Brain microvascular endothelial cell (primary cell): ENCODE results near the gene DHRS12.

Source experiments
- DNase-seq: peaks from one replicate; pipeline ENCODE4 v3.0.0-alpha.2; 2020
- H3K27ac ChIP-seq: fragments of 250-450 bp; sonication (Bioruptor Pico); 2 replicates; pipeline ENCODE4 v1.5.1; 2020; ENCODE audit warnings: mild to moderate bottlenecking, moderate library complexity
- H3K27me3 ChIP-seq: fragments of 250-450 bp; sonication (Bioruptor Pico); replicated peaks from 2 replicates; pipeline ENCODE4 v1.5.1; 2020; ENCODE audit warnings: mild to moderate bottlenecking
- H3K36me3 ChIP-seq: fragments of 250-450 bp; sonication (Bioruptor Pico); replicated peaks from 2 replicates; pipeline ENCODE4 v1.5.1; 2020; ENCODE audit warnings: mild to moderate bottlenecking
- H3K4me3 ChIP-seq: 2 replicates; pipeline ENCODE4 v1.5.1; 2011; ENCODE audit warnings: low read depth, mild to moderate bottlenecking, control low read depth, low read length, moderate library complexity
- CTCF ChIP-seq: IDR thresholded peaks from 2 replicates; pipeline ENCODE4 v1.5.1; 2011; ENCODE audit warnings: low read depth, mild to moderate bottlenecking, moderate library complexity, low read length, control low read depth, inconsistent platforms; ENCODE audit errors: missing control alignments
- in situ Hi-C: cut with HindIII; loops from 2 replicates; pipeline ENCODE4 v1.10.0; 2017; ENCODE audit warnings: low sequenced_read_pairs, low pct_ligation_motif_present

Gene DHRS12

GRCh38 chr13:51795419-51795818, 8.5 kb downstream of the DHRS12 start:
- no peak for DNase-seq
- no peak for TF ChIP-seq CTCF
- Histone ChIP-seq H3K27ac (no peak overlapping the region), H3K4me3 (no peak overlapping the region), H3K36me3 (no peaks in the 10 kb centered on the region), H3K27me3 (no peaks in the 10 kb centered on the region)
- in situ Hi-C loops: no loop called here

GRCh38 chr13:51794964-51795363, 9.0 kb downstream of the DHRS12 start:
- Histone ChIP-seq H3K4me3 (no peak overlapping the region), H3K36me3 (no peaks in the 10 kb centered on the region), H3K27ac (no peak overlapping the region), H3K27me3 (no peaks in the 10 kb centered on the region)
- in situ Hi-C loops: no loop called here
- no peak for TF ChIP-seq CTCF
- no peak for DNase-seq

- no peak for TF ChIP-seq CTCF
- H3K36me3 ChIP-seq: no peaks in the 10 kb centered on the region
- in situ Hi-C loops: no loop called here
- no peak overlapping the region for H3K4me3 ChIP-seq
- H3K27me3 ChIP-seq: no peaks in the 10 kb centered on the region
- peak; percentile 85 for DNase-seq
- H3K27ac ChIP-seq: peak overlapping the region; percentile 36
These were observed 10.2 kb downstream of the DHRS12 start for GRCh38 chr13:51793570-51794271.

- no peak overlapping the region for H3K27ac ChIP-seq
- H3K27me3 ChIP-seq: no peaks in the 10 kb centered on the region
- no peak overlapping the region for H3K4me3 ChIP-seq
- in situ Hi-C loops: no loop called here
- H3K36me3 ChIP-seq: no peaks in the 10 kb centered on the region
- no peak for DNase-seq
- TF ChIP-seq CTCF: no peak
These were observed 17.3 kb downstream of the DHRS12 start for GRCh38 chr13:51786425-51787265.

GRCh38 chr13:51785712-51786424, 18.1 kb downstream of the DHRS12 start:
- TF ChIP-seq CTCF: no peak
- no peak overlapping the region for H3K4me3 ChIP-seq
- DNase-seq: no peak

More at GRCh38 chr13:51785712-51786424, 18.1 kb downstream of the DHRS12 start:
- in situ Hi-C loops: no loop called here
- H3K27ac ChIP-seq: no peak overlapping the region
- H3K36me3 ChIP-seq: no peaks in the 10 kb centered on the region
- no peaks in the 10 kb centered on the region for H3K27me3 ChIP-seq
